NCI-H82 treated with DMSO at 0.1 percent for 48 hours (cell line): ENCODE results near the gene PSME3IP1.

Experiments
- DNase-seq: peaks from one replicate; lab custom pipeline; 2025; ENCODE audit not compliant: unreplicated experiment; lab: John Stamatoyannopoulos, UW

The PSME3IP1 gene

DNA sequence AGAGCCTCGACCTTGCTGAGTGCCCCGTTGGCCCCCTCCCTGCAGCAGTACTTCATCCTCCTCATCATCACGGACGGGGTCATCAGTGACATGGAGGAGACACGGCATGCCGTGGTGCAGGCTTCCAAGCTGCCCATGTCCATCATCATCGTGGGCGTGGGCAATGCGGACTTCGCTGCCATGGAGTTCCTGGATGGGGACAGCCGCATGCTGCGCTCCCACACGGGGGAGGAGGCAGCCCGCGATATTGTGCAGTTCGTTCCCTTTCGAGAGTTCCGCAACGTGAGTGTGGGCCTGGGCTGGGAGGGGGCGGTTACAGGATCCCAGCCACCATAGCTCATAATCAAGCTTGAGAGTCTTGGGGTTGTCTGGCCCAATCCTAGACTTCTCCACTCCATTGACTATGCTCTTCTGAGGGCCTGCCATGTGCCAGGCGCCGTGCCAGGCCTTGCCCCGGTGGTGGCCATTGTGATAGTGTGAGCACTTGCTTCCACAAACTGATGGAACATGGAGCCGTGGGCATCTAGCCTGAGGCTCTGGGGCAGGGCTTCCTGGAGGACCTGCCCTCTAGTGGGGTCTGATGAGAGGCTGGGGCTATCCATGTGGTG lies 39.7 kb downstream of the PSME3IP1 start:
- DNase-seq, result no peak

DNA sequence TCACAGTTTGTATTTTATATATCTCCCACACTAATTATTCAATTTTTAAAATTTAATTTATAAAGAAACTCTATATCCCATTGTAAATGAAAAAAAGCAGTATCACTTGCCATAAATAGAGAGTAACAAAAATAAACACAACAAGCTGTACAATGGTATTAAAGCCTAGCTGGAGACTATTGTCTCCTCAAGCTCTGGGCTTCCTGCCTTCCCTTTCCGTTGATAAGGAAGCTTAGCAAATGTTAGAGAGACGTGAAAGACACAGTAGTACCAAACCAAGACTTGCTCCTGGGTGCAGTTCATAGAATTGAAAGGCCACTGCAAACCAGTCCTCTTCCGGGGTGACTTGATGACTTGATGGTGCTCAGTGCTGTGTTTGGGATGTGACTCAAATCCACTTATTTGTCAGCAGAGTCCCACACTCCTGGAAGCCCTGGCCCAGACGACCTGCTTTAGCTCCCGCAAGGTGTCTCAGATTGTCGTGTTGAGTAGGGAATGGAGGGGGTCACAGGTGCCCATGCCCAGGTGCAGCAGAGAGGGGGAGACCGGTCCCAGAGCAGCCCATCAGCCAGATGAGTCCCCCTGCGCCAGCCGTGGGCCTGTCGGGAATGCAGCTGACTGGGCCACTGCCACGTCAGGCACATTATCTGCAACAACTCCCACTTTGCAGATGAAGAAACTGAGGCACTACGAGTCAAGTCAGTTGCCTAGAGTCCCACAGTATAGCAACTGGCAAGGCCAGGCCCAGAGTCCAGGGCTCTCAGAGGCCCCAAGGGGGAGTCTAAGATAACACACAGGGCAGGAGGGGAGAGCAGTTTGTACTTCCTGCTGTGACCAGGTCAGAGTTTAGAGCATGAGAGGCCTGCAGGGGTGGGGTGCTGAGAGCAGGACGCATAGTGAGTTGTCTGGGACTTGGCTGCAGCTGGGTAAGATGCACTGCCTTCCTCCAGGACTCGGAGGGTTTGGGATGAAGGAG lies 40.5 kb downstream of the PSME3IP1 start:
- DNase-seq, result no peak

GRCh38 chr16:57144027-57144426 lies 41.8 kb downstream of the PSME3IP1 start:
- DNase-seq, result no peak

DNA sequence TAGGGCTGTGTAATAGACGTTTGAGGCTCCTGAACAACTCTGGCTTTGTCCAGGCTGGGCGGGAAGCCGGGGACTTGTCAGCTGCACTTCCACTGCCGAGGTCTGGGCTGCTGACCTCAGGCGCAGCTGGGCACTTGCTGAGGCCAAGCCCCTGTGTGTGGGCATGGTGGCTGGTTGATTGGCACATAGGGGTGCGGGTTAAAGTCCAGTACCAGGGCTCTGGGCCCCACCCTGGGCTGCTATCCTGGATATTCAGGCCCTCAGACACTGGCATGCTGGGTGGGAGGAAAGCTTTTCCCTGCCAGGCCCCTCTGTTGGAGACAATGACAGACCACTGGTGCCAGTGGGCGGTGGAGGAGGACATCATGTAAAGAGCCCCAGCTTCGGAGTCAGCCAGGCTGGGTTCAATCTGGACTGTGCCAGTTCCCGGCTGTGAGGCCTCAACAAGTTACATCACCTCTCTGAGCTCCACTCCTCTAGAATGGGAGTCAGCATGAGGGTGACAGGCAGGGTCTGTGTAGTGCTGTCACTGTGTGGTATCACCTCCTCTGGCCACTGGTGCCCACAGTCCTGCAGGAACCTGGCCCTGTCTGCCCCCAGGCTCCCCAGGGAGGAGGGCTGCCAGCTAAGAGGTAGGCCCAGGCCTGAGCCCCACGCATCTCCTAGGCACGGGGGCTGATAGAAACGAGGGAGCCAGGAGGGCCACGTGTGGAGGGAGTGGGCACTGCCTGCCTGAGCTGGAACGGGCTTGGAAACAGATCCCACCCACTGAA lies 42.5 kb downstream of the PSME3IP1 start:
- DNase-seq, result no peak

- no peak for DNase-seq
Observed at GRCh38 chr16:57141822-57142631, 43.8 kb downstream of the PSME3IP1 start.

DNA sequence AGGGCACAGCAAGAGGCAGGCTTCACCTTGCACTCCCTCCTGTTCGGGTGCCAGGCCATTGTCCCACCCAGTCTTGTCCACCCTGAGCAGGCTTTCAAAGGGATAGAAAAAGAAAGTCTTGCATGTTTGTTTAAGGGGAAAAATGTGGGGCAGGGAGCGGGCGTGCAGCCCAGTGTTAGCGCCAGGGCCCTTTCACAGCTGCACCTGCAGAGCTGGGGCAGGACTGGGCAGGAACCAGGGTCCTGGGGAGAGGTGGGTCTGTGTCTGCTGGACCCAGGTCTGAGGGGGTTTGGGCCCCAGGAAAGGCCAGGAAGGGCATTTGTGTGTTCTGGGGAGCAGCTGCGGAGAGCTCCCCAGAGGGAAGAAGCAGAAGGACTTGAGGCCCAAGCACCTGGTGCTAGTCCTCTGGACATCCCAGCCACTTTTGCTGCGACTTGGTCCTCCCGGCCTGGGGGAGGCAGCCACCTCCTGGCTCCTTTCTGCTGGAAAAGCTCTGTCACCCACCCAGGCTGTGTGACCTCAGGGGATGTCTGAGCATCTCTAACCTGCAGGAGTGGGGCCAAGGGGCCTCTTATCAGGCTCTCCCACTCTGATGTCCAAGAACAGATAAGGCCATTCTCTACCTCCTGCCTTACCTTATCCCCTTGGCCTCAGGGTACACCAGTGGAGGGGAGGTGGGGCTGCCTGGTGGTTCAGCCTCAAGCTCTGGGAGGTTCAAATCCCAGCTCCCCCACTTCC lies 44.7 kb downstream of the PSME3IP1 start:
- DNase-seq, result no peak

DNA sequence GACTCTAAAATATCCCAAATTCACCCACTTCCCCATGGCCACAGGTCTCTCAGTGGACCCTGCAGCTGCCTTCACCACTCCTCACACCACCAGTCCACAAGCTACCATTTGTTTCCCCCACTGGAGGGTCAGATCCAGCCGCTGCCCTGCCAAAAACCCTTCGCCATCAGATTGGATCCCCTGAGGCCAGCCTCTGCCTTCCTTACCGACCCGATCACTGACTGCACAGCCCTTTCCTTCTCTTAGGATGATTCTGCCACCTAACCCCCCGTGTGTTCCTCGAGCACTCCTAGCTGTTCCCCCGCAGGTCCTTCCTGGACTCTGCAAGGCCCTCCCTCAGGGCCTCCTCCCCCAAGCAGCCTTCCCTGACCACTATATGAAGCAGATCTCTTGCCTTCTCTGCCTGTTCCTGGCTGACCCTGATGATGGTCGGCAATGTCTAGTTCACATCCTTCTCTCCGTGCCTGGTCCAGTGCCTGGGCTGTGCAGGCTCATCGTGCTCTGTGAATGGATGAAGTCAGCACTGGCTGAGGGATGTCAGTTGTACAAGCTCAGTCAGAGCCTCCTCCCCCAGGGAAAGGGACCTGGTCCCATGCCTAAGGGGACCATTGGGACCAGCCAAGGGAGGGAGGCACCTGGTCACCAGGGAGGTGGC lies 47.4 kb downstream of the PSME3IP1 start:
- DNase-seq, result no peak

- DNase-seq, result no peak
Observed at GRCh38 chr16:57137566-57138273, 48.1 kb downstream of the PSME3IP1 start.

- DNase-seq, result no peak
Observed at GRCh38 chr16:57137043-57137442, 48.8 kb downstream of the PSME3IP1 start.

DNA sequence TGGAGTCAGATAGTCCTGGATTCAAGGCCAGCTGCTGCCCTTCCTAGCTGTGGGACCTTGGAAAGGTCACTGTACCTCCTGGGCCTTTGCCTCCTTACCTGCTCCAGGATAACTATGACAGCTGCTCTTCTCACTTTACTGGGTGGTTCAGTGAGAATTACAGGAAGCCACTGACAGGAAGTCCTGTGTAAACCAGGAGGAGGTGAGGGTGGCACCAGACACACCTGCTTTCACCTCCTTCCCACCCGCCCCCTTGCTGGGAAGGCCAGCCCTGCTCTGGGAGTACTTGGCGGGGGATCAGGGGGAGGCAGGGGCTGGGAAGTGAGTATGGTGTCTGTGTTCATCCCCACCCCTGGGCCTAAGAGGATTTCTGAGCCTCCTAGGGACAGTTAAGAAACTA lies 50.9 kb downstream of the PSME3IP1 start:
- DNase-seq, result peak; percentile 10

- DNase-seq, result no peak
Observed at GRCh38 chr16:57133886-57134285, 52.0 kb downstream of the PSME3IP1 start.

GRCh38 chr16:57133031-57133430 lies 52.8 kb downstream of the PSME3IP1 start:
- no peak for DNase-seq

- no peak for DNase-seq
Observed at GRCh38 chr16:57132470-57132869, 53.4 kb downstream of the PSME3IP1 start.

DNA sequence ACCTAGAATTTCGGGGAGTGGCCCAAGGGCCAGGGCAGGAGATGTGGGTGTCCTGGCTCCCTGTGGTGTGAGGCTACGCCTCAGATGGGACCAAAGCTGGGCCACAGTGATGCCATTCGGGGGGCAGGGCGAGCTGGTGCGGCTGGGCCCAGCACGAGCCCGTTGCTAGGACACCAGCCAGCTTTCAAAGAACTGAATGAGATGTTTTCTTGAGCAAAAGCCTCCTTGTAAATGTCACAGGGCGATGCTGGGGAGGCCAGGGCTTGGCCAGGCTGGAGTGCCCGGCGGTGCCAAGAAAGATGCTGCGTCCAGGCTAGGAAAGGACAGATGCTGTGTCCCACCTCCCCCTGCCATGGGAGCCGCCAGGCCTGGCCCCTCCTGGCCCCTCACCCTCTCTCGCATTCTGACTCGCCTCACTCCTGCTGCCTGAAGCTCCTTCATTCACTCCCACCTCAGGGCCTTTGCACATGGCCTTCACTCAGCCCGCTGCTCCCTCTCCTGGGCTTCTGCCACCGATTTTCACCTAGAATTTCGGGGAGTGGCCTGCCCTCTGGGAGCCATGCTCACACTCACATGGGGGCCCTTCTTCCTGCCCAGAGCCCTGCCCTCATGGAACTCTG lies 54.4 kb downstream of the PSME3IP1 start:
- no peak for DNase-seq

DNA sequence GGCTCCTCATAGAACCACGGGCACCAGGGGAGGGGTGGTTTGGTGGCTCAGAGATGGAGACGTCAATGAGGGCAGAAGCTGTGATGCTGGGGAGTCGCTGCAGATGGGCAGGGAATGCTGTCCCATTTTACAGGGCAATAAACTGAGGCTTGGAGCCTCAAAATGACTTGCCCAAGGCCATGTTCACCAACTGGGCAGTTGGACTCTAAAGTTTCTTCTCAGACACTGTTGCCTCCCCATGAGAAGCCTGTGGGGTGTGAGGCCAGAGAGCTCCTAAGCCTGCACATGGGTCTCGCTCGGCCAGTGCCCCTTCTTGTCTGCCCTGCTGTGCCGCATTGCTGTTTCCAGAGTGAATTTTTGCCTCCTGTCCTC lies 54.9 kb downstream of the PSME3IP1 start:
- no peak for DNase-seq

GRCh38 chr16:57128771-57129389 lies 57.0 kb downstream of the PSME3IP1 start:
- no peak for DNase-seq

- no peak for DNase-seq
Observed at GRCh38 chr16:57127836-57128235, 58.0 kb downstream of the PSME3IP1 start.
